ENCODE results near the gene POLR1B.

GRCh38 chr2:112493858-112494648 lies 48.2 kb upstream of the POLR1B start:
- TF ChIP-seq CTCF (IDR thresholded peaks at IDR 0.05), result no peak
- TF ChIP-seq POLR2A (IDR thresholded peaks at IDR 0.05), result no peak

Measured in testis (tissue), 2 donors.